Loucy (cell line): ENCODE results near the gene CDCP1.

Experiments used
- EZH2phosphoT487 ChIP-seq: fragments of 200-600 bp; IDR thresholded peaks from 2 replicates; pipeline ENCODE4 v1.6.1; 2018; ENCODE audit warnings: antibody characterized with exemption, mild to moderate bottlenecking, moderate library complexity, borderline replicate concordance
- TF ChIP-seq, protein P1 (sequence below): fragments of 200-600 bp; sonication (generic); conservative IDR thresholded peaks from 2 replicates; pipeline ENCODE4 v1.5.1; 2014; ENCODE audit warnings: mild to moderate bottlenecking, antibody characterized with exemption, low read length

DNA sequence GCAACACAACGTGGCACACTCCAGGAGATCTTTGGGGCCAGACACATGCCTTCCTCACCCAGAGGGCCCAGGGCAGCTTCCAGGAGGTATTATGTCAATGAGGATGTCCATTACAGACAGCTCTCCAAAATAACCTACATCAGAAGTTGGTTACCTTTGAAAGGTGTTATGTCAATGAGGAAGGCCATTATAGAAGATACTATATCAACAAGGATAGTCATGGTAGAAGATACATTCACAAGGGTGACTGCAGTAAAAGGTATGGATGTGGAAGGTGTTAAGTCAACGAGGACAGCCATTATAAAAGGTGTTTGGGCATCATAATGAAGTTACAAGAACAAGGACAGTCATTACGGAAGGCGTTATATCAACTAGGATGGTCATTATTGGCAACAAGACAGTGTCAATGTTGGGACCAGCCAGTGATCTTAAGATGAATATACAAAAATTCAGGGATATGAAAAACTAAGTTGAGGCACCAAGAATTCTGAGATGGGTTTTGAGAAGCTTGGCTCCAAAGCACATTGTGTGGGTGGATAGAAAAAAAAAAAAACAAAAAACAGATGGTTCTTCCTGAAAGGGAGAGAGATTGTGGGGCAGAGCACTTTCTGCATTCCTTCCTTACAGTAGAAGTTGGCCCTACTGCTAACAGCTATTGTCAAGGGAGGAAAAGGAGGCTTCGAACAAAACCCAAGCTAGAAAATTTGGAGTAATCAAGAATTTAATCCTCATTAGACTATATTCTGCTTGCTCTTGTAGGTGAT lies 11.2 kb downstream of the CDCP1 start:
- TF ChIP-seq, protein P1, sequence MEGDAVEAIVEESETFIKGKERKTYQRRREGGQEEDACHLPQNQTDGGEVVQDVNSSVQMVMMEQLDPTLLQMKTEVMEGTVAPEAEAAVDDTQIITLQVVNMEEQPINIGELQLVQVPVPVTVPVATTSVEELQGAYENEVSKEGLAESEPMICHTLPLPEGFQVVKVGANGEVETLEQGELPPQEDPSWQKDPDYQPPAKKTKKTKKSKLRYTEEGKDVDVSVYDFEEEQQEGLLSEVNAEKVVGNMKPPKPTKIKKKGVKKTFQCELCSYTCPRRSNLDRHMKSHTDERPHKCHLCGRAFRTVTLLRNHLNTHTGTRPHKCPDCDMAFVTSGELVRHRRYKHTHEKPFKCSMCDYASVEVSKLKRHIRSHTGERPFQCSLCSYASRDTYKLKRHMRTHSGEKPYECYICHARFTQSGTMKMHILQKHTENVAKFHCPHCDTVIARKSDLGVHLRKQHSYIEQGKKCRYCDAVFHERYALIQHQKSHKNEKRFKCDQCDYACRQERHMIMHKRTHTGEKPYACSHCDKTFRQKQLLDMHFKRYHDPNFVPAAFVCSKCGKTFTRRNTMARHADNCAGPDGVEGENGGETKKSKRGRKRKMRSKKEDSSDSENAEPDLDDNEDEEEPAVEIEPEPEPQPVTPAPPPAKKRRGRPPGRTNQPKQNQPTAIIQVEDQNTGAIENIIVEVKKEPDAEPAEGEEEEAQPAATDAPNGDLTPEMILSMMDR, result no peak
- no peak for TF ChIP-seq EZH2phosphoT487
